ENCODE measurements around the gene CFLAR. TPM values are rescaled to one million over a fixed set of nuclear protein-coding genes. Genes with fewer than 3 reads are reported as not detected.
"Not testable (repeated sequence)": the region's sequence is repeated elsewhere in the genome, so short reads cannot be mapped to it uniquely, and the experiment has no call there.

CFLAR gene
- total RNA-seq, 1 experiment from 2014 or later = 70.1 TPM

DNA sequence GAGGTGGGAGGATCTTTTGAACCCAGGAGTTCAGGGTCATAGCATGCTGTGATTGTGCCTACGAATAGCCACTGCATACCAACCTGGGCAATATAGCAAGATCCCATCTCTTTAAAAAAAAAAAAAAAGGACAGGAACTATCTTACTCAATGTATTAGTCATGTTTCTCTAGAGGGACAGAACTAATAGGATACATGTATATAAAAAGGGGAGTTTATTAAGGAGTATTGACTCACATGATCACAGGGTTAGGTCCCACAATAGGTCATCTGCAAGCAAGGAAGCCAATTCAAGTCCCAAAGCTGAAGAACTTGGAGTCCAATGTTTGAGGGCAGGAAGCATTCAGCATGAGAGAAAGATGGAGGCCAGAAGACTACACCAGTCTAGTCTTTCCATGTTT lies 48.2 kb downstream of the CFLAR start:
- CTCF ChIA-PET = interaction anchor here (1.4 to 1.5 kb wide), 2 partner anchors 13 to 258 kb away, joined by 3 to 5 read pairs; no protein-coding TSS in a partner anchor
- BruUV-seq (replicated peaks) = no TSS peak

DNA sequence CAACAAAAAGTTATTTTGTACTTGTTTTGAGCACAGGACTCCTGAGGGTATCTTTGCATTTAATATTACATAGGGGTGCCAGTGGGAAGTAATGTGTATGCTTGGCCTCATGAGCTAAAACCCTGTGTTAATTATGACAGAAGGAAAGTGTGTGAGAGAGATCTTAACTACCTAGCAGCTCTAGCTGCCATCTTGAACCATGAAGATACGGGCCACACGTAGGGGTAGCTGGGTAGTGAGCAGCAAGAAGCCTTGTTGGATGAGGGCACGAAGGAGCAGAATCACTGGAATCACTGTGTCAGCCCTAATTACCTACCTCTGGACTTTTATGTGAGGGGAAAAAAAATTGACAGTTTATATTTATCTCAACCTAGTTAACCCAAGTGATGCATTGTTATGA lies 51.6 kb downstream of the CFLAR start:
- TF ChIP-seq, protein P1, sequence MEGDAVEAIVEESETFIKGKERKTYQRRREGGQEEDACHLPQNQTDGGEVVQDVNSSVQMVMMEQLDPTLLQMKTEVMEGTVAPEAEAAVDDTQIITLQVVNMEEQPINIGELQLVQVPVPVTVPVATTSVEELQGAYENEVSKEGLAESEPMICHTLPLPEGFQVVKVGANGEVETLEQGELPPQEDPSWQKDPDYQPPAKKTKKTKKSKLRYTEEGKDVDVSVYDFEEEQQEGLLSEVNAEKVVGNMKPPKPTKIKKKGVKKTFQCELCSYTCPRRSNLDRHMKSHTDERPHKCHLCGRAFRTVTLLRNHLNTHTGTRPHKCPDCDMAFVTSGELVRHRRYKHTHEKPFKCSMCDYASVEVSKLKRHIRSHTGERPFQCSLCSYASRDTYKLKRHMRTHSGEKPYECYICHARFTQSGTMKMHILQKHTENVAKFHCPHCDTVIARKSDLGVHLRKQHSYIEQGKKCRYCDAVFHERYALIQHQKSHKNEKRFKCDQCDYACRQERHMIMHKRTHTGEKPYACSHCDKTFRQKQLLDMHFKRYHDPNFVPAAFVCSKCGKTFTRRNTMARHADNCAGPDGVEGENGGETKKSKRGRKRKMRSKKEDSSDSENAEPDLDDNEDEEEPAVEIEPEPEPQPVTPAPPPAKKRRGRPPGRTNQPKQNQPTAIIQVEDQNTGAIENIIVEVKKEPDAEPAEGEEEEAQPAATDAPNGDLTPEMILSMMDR (IDR thresholded peaks at IDR 0.05; ENCODE audit: unreplicated experiment) = no peak
- intact Hi-C loops (cut with micrococcal nuclease) = no loop called here
- no peak overlapping the region for H3K27ac Mint-ChIP-seq (ENCODE audit: low read depth, unreplicated experiment)
- H3K9me3 Mint-ChIP-seq (ENCODE audit: unreplicated experiment) = no peaks in the 10 kb centered on the region
- ChIA-PET CTCF (no interaction called here), POLR2A (no interaction called here)
- no peaks in the 10 kb centered on the region for H3K4me1 Mint-ChIP-seq (ENCODE audit: insufficient read depth, unreplicated experiment)
- no TSS peak for BruUV-seq (replicated peaks)
- H3K36me3 Mint-ChIP-seq (ENCODE audit: insufficient read depth, unreplicated experiment) = peaks cover 60% of the 10 kb centered on the region
- H3K27me3 Mint-ChIP-seq (ENCODE audit: insufficient read depth, unreplicated experiment) = no peaks in the 10 kb centered on the region
- no peak for DNase-seq (ENCODE audit: unreplicated experiment)
- H3K4me3 Mint-ChIP-seq (ENCODE audit: unreplicated experiment) = no peak overlapping the region

More for the DNA sequence above, 48.2 kb downstream of the CFLAR start:
- no peaks in the 10 kb centered on the region for H3K4me1 Mint-ChIP-seq (ENCODE audit: insufficient read depth, unreplicated experiment)
- H3K27me3 Mint-ChIP-seq (ENCODE audit: insufficient read depth, unreplicated experiment) = no peaks in the 10 kb centered on the region
- intact Hi-C loops (cut with micrococcal nuclease) = no loop called here
- H3K27ac Mint-ChIP-seq (ENCODE audit: low read depth, unreplicated experiment) = no peak overlapping the region
- TF ChIP-seq, protein P1 (IDR thresholded peaks at IDR 0.05; ENCODE audit: unreplicated experiment) = no peak
- H3K4me3 Mint-ChIP-seq (ENCODE audit: unreplicated experiment) = no peak overlapping the region
- H3K9me3 Mint-ChIP-seq (ENCODE audit: unreplicated experiment) = no peaks in the 10 kb centered on the region
- no peak for DNase-seq (ENCODE audit: unreplicated experiment)
- H3K36me3 Mint-ChIP-seq (ENCODE audit: insufficient read depth, unreplicated experiment) = peaks cover 94% of the 10 kb centered on the region
- POLR2A ChIA-PET = no interaction called here

DNA sequence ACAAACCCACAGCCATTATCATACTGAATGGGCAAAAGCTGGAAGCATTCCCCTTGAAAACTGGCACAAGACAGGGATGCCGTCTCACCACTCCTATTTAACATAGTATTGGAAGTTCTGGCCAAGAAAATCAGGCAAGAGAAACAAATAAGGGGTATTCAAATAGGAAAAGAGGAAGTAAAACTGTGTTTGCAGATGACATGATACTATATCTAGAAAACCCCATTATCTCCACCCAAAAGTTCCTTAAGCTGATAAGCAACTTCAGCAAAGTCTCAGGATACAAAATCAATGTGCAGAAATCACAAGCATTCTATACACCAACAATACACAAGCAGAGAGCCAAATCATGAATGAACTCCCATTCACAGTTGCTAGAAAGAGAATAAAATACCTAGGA lies 52.5 kb downstream of the CFLAR start:
- BruUV-seq (replicated peaks); H3K9me3 Mint-ChIP-seq (ENCODE audit: unreplicated experiment); H3K4me1 Mint-ChIP-seq (ENCODE audit: insufficient read depth, unreplicated experiment); DNase-seq (ENCODE audit: unreplicated experiment); H3K4me3 Mint-ChIP-seq (ENCODE audit: unreplicated experiment); intact Hi-C loops (cut with micrococcal nuclease); H3K27me3 Mint-ChIP-seq (ENCODE audit: insufficient read depth, unreplicated experiment); H3K27ac Mint-ChIP-seq (ENCODE audit: low read depth, unreplicated experiment): not testable (repeated sequence)
- ChIA-PET POLR2A (interaction anchor here (0.7 to 1.0 kb wide), 2 partner anchors 50 to 98 kb away, joined by 3 read pairs; no protein-coding TSS in a partner anchor), CTCF (interaction anchor here (1.9 kb wide), 1 partner anchor 10 kb away, joined by 4 read pairs; no protein-coding TSS in a partner anchor)
- H3K36me3 Mint-ChIP-seq (ENCODE audit: insufficient read depth, unreplicated experiment) = peaks cover 50% of the 10 kb centered on the region

DNA sequence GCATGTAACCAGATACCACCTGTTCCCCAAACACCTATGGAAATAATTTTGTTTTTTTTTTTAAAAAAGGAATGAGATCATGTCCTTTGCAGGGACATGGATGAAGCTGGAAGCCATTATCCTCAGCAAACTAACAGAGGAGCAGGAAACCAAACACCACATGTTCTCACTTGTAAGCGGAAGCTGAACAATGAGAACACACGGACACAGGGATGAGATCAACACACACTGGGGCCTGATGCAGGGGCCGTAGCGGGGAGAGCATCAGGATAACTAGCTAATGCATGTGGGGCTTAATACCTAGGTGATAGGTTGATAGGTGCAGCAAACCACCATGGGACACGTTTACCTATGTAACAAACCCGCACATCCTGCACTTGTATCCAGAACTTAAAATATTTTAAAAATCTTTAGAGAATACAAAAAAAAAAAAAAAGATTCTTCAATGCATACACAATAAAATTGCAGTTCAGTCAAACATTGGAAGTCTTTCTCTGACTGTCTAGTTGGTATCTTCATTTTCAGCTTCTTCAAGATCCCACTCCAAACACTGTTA lies 55.4 kb downstream of the CFLAR start:
- Mint-ChIP-seq H3K4me1 (ENCODE audit: insufficient read depth, unreplicated experiment) (no peaks in the 10 kb centered on the region), H3K4me3 (ENCODE audit: unreplicated experiment) (no peak overlapping the region), H3K9me3 (ENCODE audit: unreplicated experiment) (no peaks in the 10 kb centered on the region), H3K27me3 (ENCODE audit: insufficient read depth, unreplicated experiment) (no peaks in the 10 kb centered on the region), H3K27ac (ENCODE audit: low read depth, unreplicated experiment) (no peak overlapping the region), H3K36me3 (ENCODE audit: insufficient read depth, unreplicated experiment) (peaks cover 31% of the 10 kb centered on the region)
- intact Hi-C loops (cut with micrococcal nuclease) = loop anchor here (10.0 kb wide), 1 partner anchor 467 kb away; no protein-coding TSS in a partner anchor
- ChIA-PET POLR2A (interaction anchor here (0.6 to 1.4 kb wide), 9 partner anchors 12 to 529 kb away, joined by 3 to 14 read pairs (median 3); partner anchors contain the start of genes CASP10 and CFLAR), CTCF (interaction anchor here (0.7 to 1.1 kb wide), 5 partner anchors 11 to 53 kb away, joined by 3 to 6 read pairs (median 3); partner anchors contain the start of gene CASP10)
- no peak for DNase-seq (ENCODE audit: unreplicated experiment)
- TF ChIP-seq, protein P1 (IDR thresholded peaks at IDR 0.05; ENCODE audit: unreplicated experiment) = no peak
- BruUV-seq (replicated peaks) = no TSS peak

Data from MCF 10A (cell line).